Brain pericyte (primary cell): ENCODE data around the gene ANK3.

ENCODE experiments used
- DNase-seq: peaks from one replicate; pipeline ENCODE4 v3.0.0-alpha.2; 2012; ENCODE audit warnings: low read depth, low spot score

ANK3 gene

GRCh38 chr10:60377955-60378354 lies 11.7 kb downstream of the ANK3 start:
- DNase-seq = no peak

GRCh38 chr10:60377042-60377352 lies 12.7 kb downstream of the ANK3 start:
- DNase-seq = no peak

GRCh38 chr10:60376221-60377041 lies 13.2 kb downstream of the ANK3 start:
- DNase-seq = no peak

- no peak for DNase-seq
These were observed 14.2 kb downstream of the ANK3 start for GRCh38 chr10:60375293-60376004.

GRCh38 chr10:60374836-60375235 lies 14.8 kb downstream of the ANK3 start:
- DNase-seq = no peak

GRCh38 chr10:60372436-60372835 lies 17.2 kb downstream of the ANK3 start:
- no peak for DNase-seq

- no peak for DNase-seq
These were observed 20.1 kb downstream of the ANK3 start for GRCh38 chr10:60369547-60369930.

- DNase-seq = no peak
These were observed 20.7 kb downstream of the ANK3 start for GRCh38 chr10:60368875-60369546.

- DNase-seq = no peak
These were observed 21.8 kb downstream of the ANK3 start for GRCh38 chr10:60367901-60368300.

- DNase-seq = no peak
These were observed 22.2 kb downstream of the ANK3 start for GRCh38 chr10:60367431-60367830.

GRCh38 chr10:60367024-60367423 lies 22.7 kb downstream of the ANK3 start:
- DNase-seq = no peak

- no peak for DNase-seq
These were observed 26.5 kb downstream of the ANK3 start for GRCh38 chr10:60363187-60363586.

- DNase-seq = no peak
These were observed 27.2 kb downstream of the ANK3 start for GRCh38 chr10:60362461-60362860.

GRCh38 chr10:60359066-60359465 lies 30.6 kb downstream of the ANK3 start:
- DNase-seq = no peak

GRCh38 chr10:60358282-60358681 lies 31.4 kb downstream of the ANK3 start:
- DNase-seq = no peak

GRCh38 chr10:60353519-60354258 lies 36.0 kb downstream of the ANK3 start:
- peak; percentile 82 for DNase-seq

GRCh38 chr10:60352105-60352504 lies 37.6 kb downstream of the ANK3 start:
- DNase-seq = peak; percentile 25

- DNase-seq = no peak
These were observed 38.4 kb downstream of the ANK3 start for GRCh38 chr10:60351191-60351853.

GRCh38 chr10:60350400-60350799 lies 39.3 kb downstream of the ANK3 start:
- no peak for DNase-seq

- DNase-seq = no peak
These were observed 40.2 kb downstream of the ANK3 start for GRCh38 chr10:60349426-60349825.

GRCh38 chr10:60348982-60349381 lies 40.7 kb downstream of the ANK3 start:
- no peak for DNase-seq
